GM10248 (cell line): Measurements from ENCODE around the gene CYTH3.

Experiments
- CTCF ChIA-PET: fragments of 300-600 bp; sonication (Branson Sonifier 250); formaldehyde crosslinking; extraction: SDS; loops from one replicate; lab custom pipeline; 2021; ENCODE audit warnings: antibody characterized with exemption; lab: Yijun Ruan, JAX
- POLR2A ChIA-PET: fragments of 350-650 bp; sonication (Branson Sonifier 250); formaldehyde crosslinking; extraction: SDS; loops from one replicate; lab custom pipeline; 2020; ENCODE audit warnings: antibody characterized with exemption; lab: Yijun Ruan, JAX
- DNase-seq: peaks from one replicate; pipeline ENCODE4 v3.0.0; 2012; ENCODE audit errors: extremely low spot score
- CTCF ChIP-seq: IDR thresholded peaks from 2 replicates; pipeline ENCODE4 v1.5.1; 2012; ENCODE audit warnings: mild to moderate bottlenecking, low read depth; ENCODE audit errors: extremely low read depth, missing control alignments, control extremely low read depth

CYTH3 gene

GRCh38 chr7:6208573-6209328, 63.7 kb downstream of the CYTH3 start:
- CTCF ChIA-PET: interaction anchor here (0.6 to 1.8 kb wide), 7 partner anchors 8 to 114 kb away, joined by 3 to 7 read pairs (median 3); no protein-coding TSS in a partner anchor
- POLR2A ChIA-PET: no interaction called here
- no peak for TF ChIP-seq CTCF
- DNase-seq: no peak

- no peak for DNase-seq
- CTCF ChIA-PET: interaction anchor here (1.1 to 1.6 kb wide), 2 partner anchors 10 to 23 kb away, joined by 3 to 4 read pairs; no protein-coding TSS in a partner anchor
- POLR2A ChIA-PET: no interaction called here
- TF ChIP-seq CTCF: no peak
Observed at GRCh38 chr7:6205971-6206660, 66.3 kb downstream of the CYTH3 start.

GRCh38 chr7:6203381-6203780, 69.0 kb downstream of the CYTH3 start:
- DNase-seq: no peak
- CTCF ChIA-PET: interaction anchor here (0.8 to 1.3 kb wide), 4 partner anchors 10 to 73 kb away, joined by 3 to 5 read pairs (median 3); no protein-coding TSS in a partner anchor
- no peak for TF ChIP-seq CTCF
- POLR2A ChIA-PET: no interaction called here

GRCh38 chr7:6202117-6202516, 70.3 kb downstream of the CYTH3 start:
- TF ChIP-seq CTCF: no peak
- POLR2A ChIA-PET: no interaction called here
- CTCF ChIA-PET: no interaction called here
- no peak for DNase-seq

- TF ChIP-seq CTCF: no peak
- ChIA-PET POLR2A (no interaction called here), CTCF (interaction anchor here (1.2 to 1.4 kb wide), 2 partner anchors 8 to 19 kb away, joined by 3 to 4 read pairs; no protein-coding TSS in a partner anchor)
- no peak for DNase-seq
Observed at GRCh38 chr7:6200971-6201370, 71.5 kb downstream of the CYTH3 start.

GRCh38 chr7:6198689-6199595, 73.5 kb downstream of the CYTH3 start:
- CTCF ChIA-PET: interaction anchor here (0.6 kb wide), 1 partner anchor 124 kb away, joined by 3 read pairs; no protein-coding TSS in a partner anchor
- POLR2A ChIA-PET: no interaction called here
- no peak for DNase-seq
- TF ChIP-seq CTCF: no peak
